Panc1 (cell line): ENCODE measurements around the gene SDK1. TPM values are rescaled to one million over a fixed set of nuclear protein-coding genes. Genes with fewer than 3 reads are reported as not detected.

Experiments used
- ATAC-seq: fragments of 200-7000 bp; cut with Tn5 transposase; 2 replicates; pipeline ENCODE4 v1.9.1; 2020; ENCODE audit warnings: mild to moderate bottlenecking, moderate library complexity
- BruUV-seq: library from RNA; stranded (reverse); fragments of 400-500 nt; replicated peaks from 2 replicates; lab custom pipeline; 2021; lab: Mats Ljungman, UMichigan
- CTCF ChIA-PET: fragments of 300-600 bp; sonication (Branson Sonifier 250); formaldehyde crosslinking; loops from one replicate; lab custom pipeline; 2022; ENCODE audit warnings: antibody characterized with exemption; lab: Charles Lee
- POLR2A ChIA-PET: fragments of 300-600 bp; sonication (Branson Sonifier 250); formaldehyde crosslinking; loops from one replicate; lab custom pipeline; 2022; ENCODE audit warnings: antibody characterized with exemption; lab: Charles Lee
- DNase-seq: peaks from one replicate; pipeline ENCODE4 v3.0.0-alpha.2; 2010; ENCODE audit warnings: low read depth, low spot score
- H3K27ac ChIP-seq: 2 replicates; pipeline ENCODE4 v1.5.1; 2011; ENCODE audit warnings: mild to moderate bottlenecking, low read length, inconsistent platforms
- H3K27me3 ChIP-seq: fragments of 200-500 bp; sonication (Bioruptor generic); 2 replicates; pipeline ENCODE4 v1.6.0; 2014; ENCODE audit warnings: low read length, inconsistent platforms; ENCODE audit not compliant: control insufficient read depth, insufficient read depth
- H3K36me3 ChIP-seq: fragments of 200-500 bp; sonication (Bioruptor generic); 2 replicates; pipeline ENCODE4 v1.5.1; 2014; ENCODE audit warnings: inconsistent platforms, mild to moderate bottlenecking, low read length, moderate library complexity; ENCODE audit not compliant: control insufficient read depth, insufficient read depth
- H3K4me1 ChIP-seq: 2 replicates; pipeline ENCODE4 v1.5.1; 2011; ENCODE audit warnings: inconsistent platforms, mild to moderate bottlenecking, low read length, moderate library complexity; ENCODE audit not compliant: control insufficient read depth, insufficient read depth
- H3K4me3 ChIP-seq, 2 experiments: 2 replicates each; pipeline ENCODE4 v1.5.1; 2011 to 2012; ENCODE audit warnings: low read depth in 2 of 2, low read length in 2 of 2, mild to moderate bottlenecking in 2 of 2, inconsistent platforms in 1 of 2, moderate library complexity in 1 of 2
- H3K9me3 ChIP-seq: fragments of 200-500 bp; sonication (Bioruptor generic); 2 replicates; pipeline ENCODE4 v1.5.1; 2014; ENCODE audit warnings: low read depth, mild to moderate bottlenecking, inconsistent platforms, low read length, moderate library complexity; ENCODE audit not compliant: control insufficient read depth, insufficient read depth
- CTCF ChIP-seq: fragments of 450-650 bp; IDR thresholded peaks from 2 replicates; pipeline ENCODE4 v1.5.1; 2017; ENCODE audit warnings: mild to moderate bottlenecking
- POLR2AphosphoS5 ChIP-seq: IDR thresholded peaks from 2 replicates; pipeline ENCODE4 v1.6.1; 2012; ENCODE audit warnings: mild to moderate bottlenecking, low read depth, low read length, moderate library complexity
- REST ChIP-seq, 2 experiments: IDR thresholded peaks; 2 replicates each; pipeline ENCODE4 v1.6.1; 2011 to 2012; ENCODE audit warnings: low read depth in 2 of 2, control low read depth in 1 of 2, low read length in 1 of 2, mild to moderate bottlenecking in 1 of 2, moderate library complexity in 1 of 2; ENCODE audit not compliant: insufficient read depth in 1 of 2
- SIN3A ChIP-seq: IDR thresholded peaks from 2 replicates; pipeline ENCODE4 v1.6.1; 2012; ENCODE audit warnings: low read depth, mild to moderate bottlenecking, low read length, moderate library complexity, borderline replicate concordance; ENCODE audit not compliant: insufficient read depth
- TCF7L2 ChIP-seq: IDR thresholded peaks from 2 replicates; pipeline ENCODE4 v1.6.1; 2011; ENCODE audit warnings: mild to moderate bottlenecking, low read depth, low read length, inconsistent platforms
- in situ Hi-C: cut with HindIII; loops from 2 replicates; pipeline ENCODE4 v1.10.0; 2016; ENCODE audit warnings: low sequenced_read_pairs, low pct_unique_long_range_greater_than_20kb
- intact Hi-C: fragments of 100-400 bp; cut with micrococcal nuclease; formaldehyde crosslinking; loops from one replicate; pipeline ENCODE4 v1.10.0; 2022; ENCODE audit not compliant: unreplicated experiment
- total RNA-seq: library from RNA; stranded (reverse); gene quantifications from one replicate; pipeline ENCODE4 v1.2.1, GENCODE V29; 2021; ENCODE audit not compliant: unreplicated experiment

SDK1 gene
- total RNA-seq, 1 experiment from 2014 or later, result 47.4 TPM

GRCh38 chr7:3942276-3942675, 641.2 kb downstream of the SDK1 start:
- DNase-seq, result no peak
- no peak for ATAC-seq
- ChIA-PET CTCF (no interaction called here), POLR2A (no interaction called here)
- no peak overlapping the region for H3K4me3 ChIP-seq
- no peak overlapping the region; the same call in 1 of the 2 replicates for H3K27ac ChIP-seq
- no peaks in the 10 kb centered on the region for H3K4me1 ChIP-seq
- H3K36me3 ChIP-seq, result no peaks in the 10 kb centered on the region
- intact Hi-C loops, result no loop called here
- in situ Hi-C loops, result no loop called here
- H3K27me3 ChIP-seq, result no peaks in the 10 kb centered on the region
- BruUV-seq, result no TSS peak
- TF ChIP-seq REST (IDR thresholded peaks at IDR 0.05; ENCODE audit: insufficient read depth in 1 of 2, low read depth in 2 of 2, low read length in 1 of 2) (no peak), TCF7L2 (no peak), CTCF (no peak), POLR2AphosphoS5 (no peak), SIN3A (no peak)
- H3K9me3 ChIP-seq, result peaks cover 10% of the 10 kb centered on the region; the same call in 1 of the 2 replicates

- TF ChIP-seq REST (IDR thresholded peaks at IDR 0.05; ENCODE audit: insufficient read depth in 1 of 2, low read depth in 2 of 2, low read length in 1 of 2), result no peak
- ChIA-PET POLR2A (no interaction called here), CTCF (no interaction called here)
- ATAC-seq (no peak), DNase-seq (no peak)
- Histone ChIP-seq H3K9me3 (peaks cover 10% of the 10 kb centered on the region; the same call in 1 of the 2 replicates), H3K27me3 (no peaks in the 10 kb centered on the region), H3K4me3 (no peak overlapping the region), H3K27ac (peak overlapping the region; percentile 12; the same call in 1 of the 2 replicates), H3K36me3 (no peaks in the 10 kb centered on the region), H3K4me1 (no peaks in the 10 kb centered on the region)
- BruUV-seq, result no TSS peak
- intact Hi-C loops (no loop called here), in situ Hi-C loops (no loop called here)
Measured at GRCh38 chr7:3942816-3943745, 642.0 kb downstream of the SDK1 start.
